ENCODE results near the gene SLC29A1.
A peak's percentile ranks its signal among the peaks of the same experiment; 100 is the strongest.
"Not testable (repeated sequence)": the region's sequence is repeated elsewhere in the genome, so short reads cannot be mapped to it uniquely, and the experiment has no call there.

The SLC29A1 gene

GRCh38 chr6:44196351-44196750, 27.0 kb upstream of the SLC29A1 start:
- DNase-seq: not testable (repeated sequence)

GRCh38 chr6:44198684-44199083, 24.7 kb upstream of the SLC29A1 start:
- no peak for DNase-seq

GRCh38 chr6:44199883-44200282, 23.5 kb upstream of the SLC29A1 start:
- no peak for DNase-seq

GRCh38 chr6:44201200-44201599, 22.2 kb upstream of the SLC29A1 start:
- no peak for DNase-seq

- no peak for DNase-seq
Observed at GRCh38 chr6:44201638-44202303, 21.6 kb upstream of the SLC29A1 start.

- no peak for DNase-seq
Observed at GRCh38 chr6:44202332-44202971, 20.9 kb upstream of the SLC29A1 start.

- DNase-seq: no peak
Observed at GRCh38 chr6:44202972-44203750, 20.2 kb upstream of the SLC29A1 start.

GRCh38 chr6:44203955-44204354, 19.4 kb upstream of the SLC29A1 start:
- DNase-seq: no peak

- no peak for DNase-seq
Observed at GRCh38 chr6:44207966-44208365, 15.4 kb upstream of the SLC29A1 start.

- DNase-seq: no peak
Observed at GRCh38 chr6:44211284-44211683, 12.1 kb upstream of the SLC29A1 start.

GRCh38 chr6:44214307-44214706, 9.1 kb upstream of the SLC29A1 start:
- no peak for DNase-seq

- peak; percentile 79 for DNase-seq
Observed at GRCh38 chr6:44216677-44217331, 6.6 kb upstream of the SLC29A1 start, which contains the start of gene MYMX. Gene MYMX, plus strand, starts transcription at chr6:44216926. Its CDS starts 546 bp downstream, at chr6:44217472.

- peak; percentile 79 for DNase-seq
Observed at GRCh38 chr6:44217332-44218143, 5.9 kb upstream of the SLC29A1 start.

GRCh38 chr6:44219053-44219814, 4.2 kb upstream of the SLC29A1 start:
- DNase-seq: peak; percentile 93

GRCh38 chr6:44219815-44220784, 3.3 kb upstream of the SLC29A1 start:
- DNase-seq: no peak

- no peak for DNase-seq
Observed at GRCh38 chr6:44220913-44221290, 2.5 kb upstream of the SLC29A1 start.

- peak; percentile 93 for DNase-seq
Observed at GRCh38 chr6:44221291-44221960, 2.0 kb upstream of the SLC29A1 start.

- DNase-seq: no peak
Observed at GRCh38 chr6:44221961-44222335, 1.4 kb upstream of the SLC29A1 start.

- DNase-seq: peak; percentile 59
Observed at GRCh38 chr6:44222486-44223318, 693 bp upstream of the SLC29A1 start.
